Thyroid gland (tissue), 4 donors: Measurements from ENCODE around the gene FMO1.

Source experiments
- POLR2A ChIP-seq, 2 donors: fragments of 450-650 bp; IDR thresholded peaks; one replicate each; pipeline ENCODE4 v1.6.1; 2017; ENCODE audit warnings: antibody characterized with exemption in 2 of 2, mild to moderate bottlenecking in 2 of 2, moderate library complexity in 1 of 2
- TF ChIP-seq, protein P1 (sequence below), 6 experiments: fragments of 200-600 bp in 3 of 6; fragments of 450-650 bp in 3 of 6; sonication (generic) in 3 of 6; IDR thresholded peaks; one replicate each; pipeline ENCODE4 v1.5.1; 2016 to 2019; ENCODE audit warnings: antibody characterized with exemption in 6 of 6, mild to moderate bottlenecking in 2 of 6, inconsistent platforms in 1 of 6, moderate library complexity in 1 of 6

- TF ChIP-seq, protein P1, sequence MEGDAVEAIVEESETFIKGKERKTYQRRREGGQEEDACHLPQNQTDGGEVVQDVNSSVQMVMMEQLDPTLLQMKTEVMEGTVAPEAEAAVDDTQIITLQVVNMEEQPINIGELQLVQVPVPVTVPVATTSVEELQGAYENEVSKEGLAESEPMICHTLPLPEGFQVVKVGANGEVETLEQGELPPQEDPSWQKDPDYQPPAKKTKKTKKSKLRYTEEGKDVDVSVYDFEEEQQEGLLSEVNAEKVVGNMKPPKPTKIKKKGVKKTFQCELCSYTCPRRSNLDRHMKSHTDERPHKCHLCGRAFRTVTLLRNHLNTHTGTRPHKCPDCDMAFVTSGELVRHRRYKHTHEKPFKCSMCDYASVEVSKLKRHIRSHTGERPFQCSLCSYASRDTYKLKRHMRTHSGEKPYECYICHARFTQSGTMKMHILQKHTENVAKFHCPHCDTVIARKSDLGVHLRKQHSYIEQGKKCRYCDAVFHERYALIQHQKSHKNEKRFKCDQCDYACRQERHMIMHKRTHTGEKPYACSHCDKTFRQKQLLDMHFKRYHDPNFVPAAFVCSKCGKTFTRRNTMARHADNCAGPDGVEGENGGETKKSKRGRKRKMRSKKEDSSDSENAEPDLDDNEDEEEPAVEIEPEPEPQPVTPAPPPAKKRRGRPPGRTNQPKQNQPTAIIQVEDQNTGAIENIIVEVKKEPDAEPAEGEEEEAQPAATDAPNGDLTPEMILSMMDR (IDR thresholded peaks at IDR 0.05): no peak
- TF ChIP-seq POLR2A (IDR thresholded peaks at IDR 0.05): no peak
These were observed 2.0 kb downstream of the FMO1 start for GRCh38 chr1:171250263-171250662.
